ENCODE measurements around the gene CACNB4. TPM values are rescaled to one million over a fixed set of nuclear protein-coding genes. Genes with fewer than 3 reads are reported as not detected.

Gene CACNB4
- polyA plus RNA-seq, 1 of the 3 experiments (the other 2 are of a cell fraction), result 0.18 TPM

GRCh38 chr2:151952691-151953456 is 146.0 kb downstream of the CACNB4 start:
- no peaks in the 10 kb centered on the region for H3F3A ChIP-seq (replicated peaks; ENCODE audit: insufficient read depth)
- WGBS (ENCODE audit: low lambda C conversion rate), result 76% methylated on average over 14 of the region's 14 CpGs
- H3K27ac ChIP-seq (ENCODE audit: low read depth in 2 of 2, low read length in 1 of 2), result no peak overlapping the region
- H3K79me2 ChIP-seq (ENCODE audit: insufficient read depth), result no peaks in the 10 kb centered on the region
- H4K20me1 ChIP-seq (ENCODE audit: insufficient read depth), result no peaks in the 10 kb centered on the region
- no peak overlapping the region for H3K9ac ChIP-seq
- H3K27me3 ChIP-seq (ENCODE audit: insufficient read depth), result no peaks in the 10 kb centered on the region
- no peak for TF ChIP-seq EZH2phosphoT487 (IDR thresholded peaks at IDR 0.05; ENCODE audit: borderline replicate concordance, low read depth)
- no peak for TF ChIP-seq POLR2AphosphoS5 (IDR thresholded peaks at IDR 0.05; ENCODE audit: low read depth, low read length)
- no peak for TF ChIP-seq MXI1 (IDR thresholded peaks at IDR 0.05; ENCODE audit: low read depth, low read length)
- TF ChIP-seq EP300 (IDR thresholded peaks at IDR 0.05; ENCODE audit: borderline replicate concordance in 1 of 2, low read depth in 1 of 2, low read length in 1 of 2), result no peak
- no peak for TF ChIP-seq IRF3 (IDR thresholded peaks at IDR 0.05; ENCODE audit: low read depth, low read length)
- no peak for TF ChIP-seq USF1 (IDR thresholded peaks at IDR 0.05; ENCODE audit: borderline replicate concordance, low read depth)
- no peak for TF ChIP-seq FOSL2 (IDR thresholded peaks at IDR 0.05; ENCODE audit: borderline replicate concordance, low read depth)
- TF ChIP-seq NRF1 (IDR thresholded peaks at IDR 0.05; ENCODE audit: low read depth, low read length), result no peak
- no peak for TF ChIP-seq TAF1 (IDR thresholded peaks at IDR 0.05; ENCODE audit: borderline replicate concordance, low read depth, low read length)
- TF ChIP-seq JUND (IDR thresholded peaks at IDR 0.05), result no peak
- no peak for TF ChIP-seq NFIC (IDR thresholded peaks at IDR 0.05; ENCODE audit: borderline replicate concordance)
- no peak for TF ChIP-seq PBX3 (IDR thresholded peaks at IDR 0.05)
- TF ChIP-seq CTCF (IDR thresholded peaks at IDR 0.05), result no peak
- no peak for TF ChIP-seq MAX (IDR thresholded peaks at IDR 0.05; ENCODE audit: low read depth)
- no peak for TF ChIP-seq REST (IDR thresholded peaks at IDR 0.05; ENCODE audit: low read depth, low read length)
- H3K4me2 ChIP-seq, result no peak overlapping the region
- ChIA-PET CTCF (interaction anchor here (1.5 to 1.8 kb wide), 2 partner anchors 15 to 72 kb away, joined by 4 read pairs; no protein-coding TSS in a partner anchor), POLR2A (no interaction called here)
- no peak overlapping the region for H3K4me3 ChIP-seq (ENCODE audit: low read depth in 2 of 2, low read length in 1 of 2)
- no peak for DNase-seq
- H3K9me3 ChIP-seq, result no peaks in the 10 kb centered on the region
- no peaks in the 10 kb centered on the region for H3K36me3 ChIP-seq (replicated peaks in 1 of 2; ENCODE audit: control insufficient read depth in 1 of 2, insufficient read depth in 2 of 2, low read length in 1 of 2)
- peaks cover 0 to 2% of the 10 kb centered on the region in 2 experiments; a peak in 1 of 4 replicates for H3K4me1 ChIP-seq (ENCODE audit: control insufficient read depth in 1 of 2, insufficient read depth in 2 of 2, low read depth in 1 of 2, low read length in 1 of 2)
- H2AFZ ChIP-seq (ENCODE audit: low read depth), result no peak overlapping the region
- H3K9me2 ChIP-seq, result no peaks in the 10 kb centered on the region

Measured in SK-N-SH (cell line).